Astrocyte (in vitro differentiated cells and primary cell): Measurements from ENCODE around the gene ITPA. TPM values are rescaled to one million over a fixed set of nuclear protein-coding genes. Genes with fewer than 3 reads are reported as not detected.

ENCODE experiments used
- DNase-seq: peaks from one replicate; pipeline ENCODE4 v3.0.0-alpha.2; 2010; ENCODE audit warnings: low read depth
- FAIRE-seq: peaks from 2 replicates; lab custom pipeline; 2011; peaks lifted over from hg19 to GRCh38; lab: Jason Lieb, UNC
- H2AFZ ChIP-seq: 2 replicates; pipeline ENCODE4 v1.6.0; 2012; ENCODE audit warnings: low read depth, low read length, inconsistent platforms
- H3K27ac ChIP-seq: 2 replicates; pipeline ENCODE4 v1.5.1; 2011; ENCODE audit warnings: low read depth, low read length, inconsistent platforms
- H3K27me3 ChIP-seq: 2 replicates; pipeline ENCODE4 v1.6.0; 2011; ENCODE audit warnings: low read length, inconsistent platforms; ENCODE audit not compliant: insufficient read depth
- H3K36me3 ChIP-seq: 2 replicates; pipeline ENCODE4 v1.5.1; 2011; ENCODE audit warnings: low read length, inconsistent platforms; ENCODE audit not compliant: insufficient read depth
- H3K4me1 ChIP-seq: 2 replicates; pipeline ENCODE4 v1.5.1; 2011; ENCODE audit warnings: low read length, inconsistent platforms; ENCODE audit not compliant: insufficient read depth
- H3K4me2 ChIP-seq: 2 replicates; pipeline ENCODE4 v1.6.0; 2012; ENCODE audit warnings: low read length, inconsistent platforms
- H3K4me3 ChIP-seq: 2 replicates; pipeline ENCODE4 v1.5.1; 2011; ENCODE audit warnings: low read depth, mild to moderate bottlenecking, low read length, inconsistent platforms; ENCODE audit not compliant: insufficient read depth
- H3K79me2 ChIP-seq: 2 replicates; pipeline ENCODE4 v1.6.0; 2012; ENCODE audit warnings: mild to moderate bottlenecking, low read length, inconsistent platforms; ENCODE audit not compliant: insufficient read depth
- H3K9ac ChIP-seq: 2 replicates; pipeline ENCODE4 v1.6.0; 2012; ENCODE audit warnings: mild to moderate bottlenecking, low read length, inconsistent platforms
- H3K9me3 ChIP-seq: 2 replicates; pipeline ENCODE4 v1.5.1; 2012; ENCODE audit warnings: low read depth, mild to moderate bottlenecking, low read length, inconsistent platforms; ENCODE audit not compliant: insufficient read depth
- H4K20me1 ChIP-seq: 2 replicates; pipeline ENCODE4 v1.6.0; 2012; ENCODE audit warnings: low read length, inconsistent platforms; ENCODE audit not compliant: insufficient read depth
- H3K27ac Mint-ChIP-seq: one replicate; pipeline ENCODE4 v1.8.0; 2021; ENCODE audit warnings: mild to moderate bottlenecking, mixed read lengths; ENCODE audit not compliant: unreplicated experiment
- H3K27me3 Mint-ChIP-seq: one replicate; pipeline ENCODE4 v1.8.0; 2021; ENCODE audit warnings: low read depth, mixed read lengths; ENCODE audit not compliant: unreplicated experiment
- H3K36me3 Mint-ChIP-seq: one replicate; pipeline ENCODE4 v1.8.0; 2021; ENCODE audit warnings: low read depth, mixed read lengths; ENCODE audit not compliant: unreplicated experiment
- H3K4me1 Mint-ChIP-seq: one replicate; pipeline ENCODE4 v1.8.0; 2021; ENCODE audit warnings: low read depth, mixed read lengths; ENCODE audit not compliant: unreplicated experiment
- H3K4me3 Mint-ChIP-seq: one replicate; pipeline ENCODE4 v1.8.0; 2021; ENCODE audit warnings: mild to moderate bottlenecking, moderate library complexity, mixed read lengths; ENCODE audit not compliant: unreplicated experiment
- H3K9me3 Mint-ChIP-seq: one replicate; pipeline ENCODE4 v1.8.0; 2021; ENCODE audit warnings: mild to moderate bottlenecking, mixed read lengths; ENCODE audit not compliant: unreplicated experiment
- EZH2 ChIP-seq: IDR thresholded peaks from 2 replicates; pipeline ENCODE4 v1.6.1; 2012; ENCODE audit warnings: mild to moderate bottlenecking, low read length, inconsistent platforms; ENCODE audit not compliant: insufficient read depth
- total RNA-seq: library from RNA; stranded (reverse); gene quantifications from 2 replicates; pipeline ENCODE4 v1.2.1, GENCODE V29; 2021
- TF ChIP-seq, protein P1 (sequence below): IDR thresholded peaks from 2 replicates; pipeline ENCODE4 v1.5.1; 2011; ENCODE audit warnings: low read depth, mild to moderate bottlenecking, inconsistent platforms, low read length, moderate library complexity; ENCODE audit not compliant: insufficient read depth

Gene ITPA
- total RNA-seq, 1 donor from 2014 or later = 55.5 TPM

DNA sequence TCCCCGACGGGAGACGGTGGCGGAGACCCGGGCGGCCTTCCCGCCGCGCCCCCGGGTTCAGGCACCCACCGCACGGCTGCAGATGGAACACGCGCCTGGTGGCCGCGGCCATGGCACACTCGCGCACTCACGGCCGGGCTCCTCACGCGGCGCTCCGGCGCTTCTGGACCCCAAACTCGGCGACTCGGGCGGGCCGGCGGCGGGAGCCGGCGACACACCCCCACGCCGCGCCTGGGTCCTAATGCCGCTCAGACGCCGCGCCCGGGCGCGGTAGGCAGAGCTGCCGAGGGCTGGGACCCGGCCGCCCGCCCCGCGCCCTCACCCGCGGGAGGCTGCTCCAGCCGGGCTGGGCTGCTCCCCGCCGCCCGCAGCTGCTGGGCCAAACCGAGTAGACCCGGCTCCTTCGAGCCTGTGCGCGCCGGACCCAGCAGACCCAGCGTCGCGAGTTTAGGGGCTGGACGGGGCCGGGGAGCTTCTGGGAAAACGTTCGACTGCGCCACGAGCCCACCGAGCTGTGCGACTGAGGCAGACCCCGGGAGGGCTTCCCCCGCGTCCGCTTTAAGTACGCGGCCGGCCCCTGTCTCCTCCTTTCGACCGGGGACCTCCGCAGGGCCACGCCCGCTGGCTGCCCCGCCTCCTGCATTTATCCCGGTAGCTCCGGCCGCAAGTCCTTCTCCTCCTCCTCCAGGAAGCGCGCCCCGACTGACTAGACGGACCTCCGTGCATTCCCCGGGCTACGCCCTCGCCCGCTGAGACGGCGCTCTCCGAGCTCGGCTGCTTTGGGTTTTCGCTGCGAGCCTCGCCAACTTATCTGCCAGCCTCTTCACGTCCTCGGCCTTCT is 29.9 kb downstream of the ITPA start, which contains the start of gene SLC4A11:
Gene SLC4A11 (minus strand): TSS at position 165 of the 841 bp plus-strand sequence. CDS start 53 bp downstream, at position 112.
- FAIRE-seq (no peak), DNase-seq (peak; percentile 45)
- peak within 1 kb of the TSS; percentile 86 for H3K4me3 Mint-ChIP-seq
- no peak within 1 kb of the TSS for H3K27ac ChIP-seq
- peak within 1 kb of the TSS; percentile 86 for H3K4me2 ChIP-seq
- peaks cover 5% of the 10 kb centered on the region for H3K36me3 Mint-ChIP-seq
- no peak within 1 kb of the TSS for H3K27ac Mint-ChIP-seq
- H3K27me3 ChIP-seq = peaks cover 37% of the 10 kb centered on the region
- peaks cover 46% of the 10 kb centered on the region for H3K27me3 Mint-ChIP-seq
- TF ChIP-seq, protein P1, sequence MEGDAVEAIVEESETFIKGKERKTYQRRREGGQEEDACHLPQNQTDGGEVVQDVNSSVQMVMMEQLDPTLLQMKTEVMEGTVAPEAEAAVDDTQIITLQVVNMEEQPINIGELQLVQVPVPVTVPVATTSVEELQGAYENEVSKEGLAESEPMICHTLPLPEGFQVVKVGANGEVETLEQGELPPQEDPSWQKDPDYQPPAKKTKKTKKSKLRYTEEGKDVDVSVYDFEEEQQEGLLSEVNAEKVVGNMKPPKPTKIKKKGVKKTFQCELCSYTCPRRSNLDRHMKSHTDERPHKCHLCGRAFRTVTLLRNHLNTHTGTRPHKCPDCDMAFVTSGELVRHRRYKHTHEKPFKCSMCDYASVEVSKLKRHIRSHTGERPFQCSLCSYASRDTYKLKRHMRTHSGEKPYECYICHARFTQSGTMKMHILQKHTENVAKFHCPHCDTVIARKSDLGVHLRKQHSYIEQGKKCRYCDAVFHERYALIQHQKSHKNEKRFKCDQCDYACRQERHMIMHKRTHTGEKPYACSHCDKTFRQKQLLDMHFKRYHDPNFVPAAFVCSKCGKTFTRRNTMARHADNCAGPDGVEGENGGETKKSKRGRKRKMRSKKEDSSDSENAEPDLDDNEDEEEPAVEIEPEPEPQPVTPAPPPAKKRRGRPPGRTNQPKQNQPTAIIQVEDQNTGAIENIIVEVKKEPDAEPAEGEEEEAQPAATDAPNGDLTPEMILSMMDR = no peak
- TF ChIP-seq EZH2 = no peak
- H3K4me1 ChIP-seq = peaks cover 8% of the 10 kb centered on the region
- H3K9me3 ChIP-seq = no peaks in the 10 kb centered on the region
- peak within 1 kb of the TSS; percentile 33 for H3K9ac ChIP-seq
- H3K36me3 ChIP-seq = no peaks in the 10 kb centered on the region
- H3K4me1 Mint-ChIP-seq = no peaks in the 10 kb centered on the region
- H2AFZ ChIP-seq = peak within 1 kb of the TSS; percentile 88
- H3K79me2 ChIP-seq = no peaks in the 10 kb centered on the region
- peak within 1 kb of the TSS; percentile 62 for H3K4me3 ChIP-seq
- no peaks in the 10 kb centered on the region for H3K9me3 Mint-ChIP-seq
- H4K20me1 ChIP-seq = peaks cover 21% of the 10 kb centered on the region

DNA sequence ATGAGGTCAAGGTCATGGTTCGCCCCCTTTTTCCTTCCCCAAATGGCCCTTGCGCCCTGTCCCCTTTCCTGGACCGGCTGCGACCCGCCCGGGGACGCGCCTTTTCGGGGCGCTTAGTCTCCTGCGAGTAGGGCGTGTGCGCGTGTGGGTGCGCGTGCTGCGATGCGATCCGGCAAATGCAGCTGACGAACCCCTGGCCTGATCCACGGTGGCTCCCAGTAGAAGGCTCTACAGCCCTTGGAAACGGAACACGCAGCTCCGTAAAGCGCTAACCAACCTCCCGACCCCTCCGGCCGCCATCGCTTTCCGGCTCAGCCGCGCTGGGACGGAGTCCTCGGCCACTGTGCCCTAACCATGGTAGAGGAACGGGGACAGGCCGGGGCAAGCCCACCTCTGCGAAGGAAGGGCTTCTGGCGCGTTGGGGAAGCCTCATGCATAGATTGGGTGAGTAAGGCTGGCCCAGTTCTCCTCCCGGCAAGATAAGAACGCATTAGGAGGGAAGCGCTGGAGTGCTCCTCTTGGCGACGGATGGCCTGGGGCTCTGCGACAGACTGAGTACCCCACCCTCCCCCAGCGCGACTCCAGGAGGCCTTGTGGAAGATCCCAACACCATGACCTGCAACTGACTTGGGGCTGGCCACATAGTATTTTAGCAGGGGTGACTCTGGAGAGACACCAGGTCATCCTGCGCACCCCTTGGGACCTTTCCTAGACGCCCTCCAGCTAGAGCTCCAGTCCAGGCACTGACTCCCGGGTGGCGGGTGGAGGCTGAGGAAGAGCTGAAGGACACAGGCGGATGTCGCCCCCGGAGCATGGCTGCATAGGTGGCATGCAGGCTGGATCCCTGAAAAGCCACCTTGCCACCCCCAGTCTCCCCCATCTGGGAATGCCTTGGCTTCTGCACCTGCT is 30.8 kb downstream of the ITPA start:
- Mint-ChIP-seq H3K9me3 (no peaks in the 10 kb centered on the region), H3K27me3 (peaks cover 45% of the 10 kb centered on the region), H3K27ac (no peak overlapping the region), H3K4me1 (no peaks in the 10 kb centered on the region), H3K36me3 (peaks cover 2% of the 10 kb centered on the region), H3K4me3 (peak overlapping the region; percentile 86)
- peak overlapping the region; percentile 88 for H2AFZ ChIP-seq
- H3K9me3 ChIP-seq = no peaks in the 10 kb centered on the region
- H3K79me2 ChIP-seq = no peaks in the 10 kb centered on the region
- peak; percentile 79 for TF ChIP-seq EZH2
- TF ChIP-seq, protein P1 = no peak
- peak overlapping the region; percentile 33 for H3K9ac ChIP-seq
- peaks cover 8% of the 10 kb centered on the region for H3K4me1 ChIP-seq
- no peak for DNase-seq
- peaks cover 37% of the 10 kb centered on the region for H3K27me3 ChIP-seq
- no peak for FAIRE-seq
- peaks cover 21% of the 10 kb centered on the region for H4K20me1 ChIP-seq
- H3K27ac ChIP-seq = no peak overlapping the region
- H3K4me3 ChIP-seq = peak overlapping the region; percentile 62
- H3K36me3 ChIP-seq = no peaks in the 10 kb centered on the region
- H3K4me2 ChIP-seq = peak overlapping the region; percentile 86
